ENCODE measurements around the gene MRPS18B. TPM values are rescaled to one million over a fixed set of nuclear protein-coding genes. Genes with fewer than 3 reads are reported as not detected.

MRPS18B gene
- total RNA-seq, 4 donors from 2014 or later = 35.7 to 67.4 (median 43.0) TPM

GRCh38 chr6:30641048-30641447, 23.4 kb downstream of the MRPS18B start:
- DNase-seq (ENCODE audit: low spot score) = no peak
- TF ChIP-seq CTCF (IDR thresholded peaks at IDR 0.05) = no peak
- ATAC-seq (ENCODE audit: low FRiP score) = no peak

GRCh38 chr6:30643656-30644055, 26.0 kb downstream of the MRPS18B start:
- DNase-seq (ENCODE audit: low spot score) = no peak
- TF ChIP-seq CTCF (IDR thresholded peaks at IDR 0.05) = no peak
- no peak for ATAC-seq (ENCODE audit: low FRiP score)

- ATAC-seq (ENCODE audit: low FRiP score) (no peak), DNase-seq (ENCODE audit: low spot score) (no peak)
- TF ChIP-seq CTCF (IDR thresholded peaks at IDR 0.05) = no peak
These were observed 27.1 kb downstream of the MRPS18B start for GRCh38 chr6:30644769-30645168.

- ATAC-seq (ENCODE audit: low FRiP score) = no peak
- no peak for TF ChIP-seq CTCF (IDR thresholded peaks at IDR 0.05)
These were observed 28.3 kb downstream of the MRPS18B start for GRCh38 chr6:30645989-30646388.

GRCh38 chr6:30646450-30647241, 29.0 kb downstream of the MRPS18B start, which contains the start of gene C6orf136:
Gene C6orf136 (plus strand): TSS chr6:30647133. CDS start chr6:30647232, 99 bp downstream.
- ATAC-seq (ENCODE audit: low FRiP score) = peak; percentile 89
- DNase-seq (ENCODE audit: low spot score) = peak; percentile 62
- no peak for TF ChIP-seq CTCF (IDR thresholded peaks at IDR 0.05)

More at GRCh38 chr6:30645989-30646388, 28.3 kb downstream of the MRPS18B start:
- DNase-seq (ENCODE audit: low spot score) = no peak

GRCh38 chr6:30647242-30648116, 29.8 kb downstream of the MRPS18B start:
- peak; percentile 84 for ATAC-seq (ENCODE audit: low FRiP score)
- DNase-seq (ENCODE audit: low spot score) = peak; percentile 39
- no peak for TF ChIP-seq CTCF (IDR thresholded peaks at IDR 0.05)

Data from omental fat pad (tissue), 4 donors.